Fibroblast of skin of right biceps (primary cell): ENCODE data around the gene SS18L1.

ENCODE experiments used
- DNase-seq: peaks from one replicate; pipeline ENCODE4 v3.0.0-alpha.2; 2013

The SS18L1 gene

GRCh38 chr20:62227977-62228958 is 84.7 kb downstream of the SS18L1 start:
- DNase-seq, result no peak

DNA sequence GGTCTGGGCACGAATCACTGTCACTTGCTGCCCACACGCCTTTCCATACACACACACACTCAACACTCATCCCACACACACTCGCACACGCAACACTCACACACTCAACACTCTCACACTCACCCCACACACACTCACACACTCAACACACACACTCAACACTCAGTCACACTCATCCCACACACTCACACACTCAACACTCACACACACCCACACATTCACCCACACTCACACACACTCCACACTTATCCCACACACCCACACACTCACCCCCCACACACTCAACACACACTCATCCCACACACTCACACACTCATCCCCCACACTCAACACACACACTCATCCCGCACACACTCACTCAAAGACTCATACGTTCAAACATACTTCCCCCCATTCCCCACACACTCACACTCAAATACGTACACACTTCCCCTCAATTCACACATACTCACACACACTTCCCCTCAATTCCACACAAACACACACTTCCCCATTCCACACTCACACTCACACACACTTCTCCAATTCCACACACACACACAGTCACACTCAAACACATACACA is 85.5 kb downstream of the SS18L1 start:
- no peak for DNase-seq

- DNase-seq, result no peak
These were observed 86.1 kb downstream of the SS18L1 start for GRCh38 chr20:62229667-62230066.

- DNase-seq, result no peak
These were observed 86.7 kb downstream of the SS18L1 start for GRCh38 chr20:62230276-62230675.

GRCh38 chr20:62230696-62231095 is 87.1 kb downstream of the SS18L1 start:
- no peak for DNase-seq

GRCh38 chr20:62231292-62231691 is 87.7 kb downstream of the SS18L1 start:
- no peak for DNase-seq
